Iris pigment epithelial cell (primary cell): ENCODE results near the gene NTSR2.

ENCODE experiments used
- DNase-seq: peaks from one replicate; pipeline ENCODE4 v3.0.0-alpha.2; 2011; ENCODE audit warnings: low read depth

NTSR2 gene

GRCh38 chr2:11628675-11629074, 41.3 kb downstream of the NTSR2 start:
- no peak for DNase-seq

GRCh38 chr2:11625671-11626070, 44.3 kb downstream of the NTSR2 start:
- no peak for DNase-seq

GRCh38 chr2:11624893-11625292, 45.1 kb downstream of the NTSR2 start:
- DNase-seq, result no peak

DNA sequence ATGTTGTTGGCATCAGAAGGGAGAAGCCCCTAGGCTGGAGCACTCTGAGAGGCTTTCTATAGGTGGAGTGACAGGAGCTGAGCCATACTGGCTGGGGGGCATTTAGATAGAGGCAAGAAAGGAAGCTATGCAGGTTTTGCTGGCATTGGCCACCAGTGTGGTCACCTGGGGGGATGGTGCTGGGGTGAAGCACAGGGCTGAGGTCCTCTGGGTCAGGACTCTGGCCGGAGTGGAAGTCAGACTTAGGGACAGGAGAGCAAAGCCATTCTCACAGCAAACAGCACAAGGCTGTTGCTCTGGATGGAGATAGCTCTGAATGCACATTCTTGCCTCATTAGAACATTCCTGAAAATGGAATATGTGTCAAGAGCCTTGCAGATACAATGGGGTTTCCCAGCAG, 47.4 kb downstream of the NTSR2 start:
- DNase-seq, result peak; percentile 3

- DNase-seq, result no peak
Measured at GRCh38 chr2:11621410-11621809, 48.6 kb downstream of the NTSR2 start.

GRCh38 chr2:11618708-11619062, 51.3 kb downstream of the NTSR2 start:
- DNase-seq, result no peak

GRCh38 chr2:11617984-11618707, 51.8 kb downstream of the NTSR2 start:
- no peak for DNase-seq

GRCh38 chr2:11617527-11617926, 52.5 kb downstream of the NTSR2 start:
- DNase-seq, result no peak

DNA sequence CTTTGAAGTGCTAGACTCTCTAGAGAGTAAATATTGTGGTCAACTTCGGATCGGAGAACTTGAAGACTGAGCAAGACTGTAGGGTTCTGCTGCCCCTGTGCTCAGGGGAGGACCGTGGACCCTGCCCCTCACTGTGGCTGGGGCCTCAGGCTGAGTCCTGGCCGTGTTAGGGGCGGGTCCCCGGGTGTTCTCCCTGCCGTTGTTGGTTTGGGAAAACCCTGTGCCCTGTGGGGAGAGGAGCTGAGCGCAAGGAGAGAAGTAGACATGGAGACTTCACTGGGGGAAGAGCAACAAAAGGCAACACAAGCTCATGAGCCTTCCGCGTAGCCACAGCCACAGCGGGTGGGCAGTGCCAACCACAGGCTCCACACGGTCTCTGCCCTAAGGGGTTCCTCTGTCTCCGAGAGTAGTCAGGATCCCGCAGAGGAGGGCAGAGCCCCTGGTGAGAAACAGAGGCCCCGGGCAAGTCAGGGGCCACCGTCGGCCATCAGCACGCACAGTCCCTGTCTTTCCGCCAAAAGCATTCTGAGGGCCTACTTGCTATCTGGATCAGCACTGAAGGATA, 53.1 kb downstream of the NTSR2 start:
- DNase-seq, result no peak

- no peak for DNase-seq
Measured at GRCh38 chr2:11616097-11616687, 53.8 kb downstream of the NTSR2 start.

DNA sequence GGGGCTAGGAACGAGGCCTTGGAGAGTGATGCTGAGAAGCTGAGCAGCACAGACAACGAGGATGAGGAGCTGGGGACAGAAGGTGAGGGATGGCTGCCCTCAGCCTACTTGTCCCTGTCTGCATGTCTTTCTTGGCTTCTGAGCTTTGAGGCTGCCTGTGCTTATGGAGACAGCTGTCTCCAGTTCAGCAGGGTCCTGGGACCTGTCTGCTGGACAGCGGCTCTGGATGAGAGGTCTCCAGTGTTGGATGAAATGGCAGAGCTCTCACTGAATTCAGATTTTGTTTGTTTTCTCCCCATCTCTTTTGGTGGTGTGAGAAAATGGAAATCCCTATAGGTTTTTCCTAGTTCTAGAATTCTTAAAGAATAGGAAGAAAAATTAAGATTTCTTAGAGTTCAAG, 54.8 kb downstream of the NTSR2 start:
- DNase-seq, result no peak

DNA sequence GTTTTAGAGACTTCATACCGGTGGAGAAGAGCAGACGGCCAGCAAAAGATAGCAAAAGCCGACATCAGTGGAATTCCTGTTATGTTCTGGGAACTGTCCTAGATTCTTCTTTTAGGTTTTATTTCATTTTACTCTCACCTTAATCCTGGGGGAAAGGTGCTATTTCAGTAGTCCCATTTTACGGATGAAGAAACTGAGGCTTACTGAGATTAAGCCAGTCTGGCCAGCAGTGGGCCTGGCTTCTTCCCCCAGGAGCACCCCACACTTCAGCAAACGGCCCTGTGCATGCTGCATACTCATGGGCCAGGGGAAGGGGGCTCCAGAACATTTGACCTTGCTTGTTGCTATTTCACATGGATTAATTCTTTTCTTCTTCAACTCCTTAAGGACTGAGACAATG, 56.7 kb downstream of the NTSR2 start:
- DNase-seq, result no peak

DNA sequence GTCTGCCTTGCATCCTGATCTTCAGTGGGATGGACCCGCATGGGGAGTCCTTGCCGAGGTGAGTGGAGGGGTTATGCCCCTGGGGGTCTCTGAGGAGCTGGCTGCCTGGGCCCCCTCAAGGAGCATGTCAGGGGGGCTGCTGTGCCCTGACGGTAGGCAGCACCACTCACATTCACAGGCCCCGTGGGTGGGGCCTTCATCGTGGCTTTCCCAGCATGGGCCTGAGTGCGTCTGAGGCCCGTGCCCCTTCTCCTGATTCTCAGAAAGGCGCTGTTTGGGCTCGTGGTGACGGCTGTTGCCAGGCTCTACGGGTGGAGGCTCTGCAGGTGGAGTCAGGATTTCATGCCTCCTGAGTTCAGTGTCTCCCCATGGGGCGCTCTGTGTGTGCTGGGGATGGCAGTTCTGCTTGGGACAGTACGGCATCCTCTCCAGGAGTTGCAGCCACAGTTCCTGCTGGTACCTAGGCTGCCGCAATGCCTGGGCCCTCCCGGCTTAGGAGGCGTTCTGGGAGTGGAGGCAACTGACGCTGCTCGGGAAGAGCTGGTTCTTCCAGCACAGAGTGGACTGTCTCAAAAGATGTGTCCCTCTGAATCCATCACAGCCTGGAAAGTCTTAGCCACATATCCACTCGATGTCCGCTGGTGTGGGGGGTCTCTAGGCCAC, 57.3 kb downstream of the NTSR2 start:
- DNase-seq, result no peak

DNA sequence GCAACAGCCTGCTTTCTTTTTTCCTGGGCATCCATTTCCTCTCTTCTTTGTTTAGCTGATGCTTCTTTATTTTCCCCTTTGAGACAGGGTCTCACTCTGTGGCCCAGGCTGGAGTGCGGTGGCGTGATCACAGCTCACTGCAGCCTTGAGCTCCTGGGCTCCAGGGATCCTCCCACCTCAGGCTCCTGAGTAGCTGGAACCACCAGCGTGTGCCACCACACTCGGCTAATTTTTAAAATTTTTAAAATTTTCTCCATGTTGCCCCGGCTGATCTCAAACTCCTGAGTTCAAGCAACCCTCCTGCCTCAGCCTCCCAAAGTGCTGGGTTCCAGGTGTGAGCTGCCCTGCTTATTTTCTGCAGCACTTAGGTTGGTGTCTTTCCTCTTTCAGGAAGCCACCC, 58.7 kb downstream of the NTSR2 start:
- no peak for DNase-seq

DNA sequence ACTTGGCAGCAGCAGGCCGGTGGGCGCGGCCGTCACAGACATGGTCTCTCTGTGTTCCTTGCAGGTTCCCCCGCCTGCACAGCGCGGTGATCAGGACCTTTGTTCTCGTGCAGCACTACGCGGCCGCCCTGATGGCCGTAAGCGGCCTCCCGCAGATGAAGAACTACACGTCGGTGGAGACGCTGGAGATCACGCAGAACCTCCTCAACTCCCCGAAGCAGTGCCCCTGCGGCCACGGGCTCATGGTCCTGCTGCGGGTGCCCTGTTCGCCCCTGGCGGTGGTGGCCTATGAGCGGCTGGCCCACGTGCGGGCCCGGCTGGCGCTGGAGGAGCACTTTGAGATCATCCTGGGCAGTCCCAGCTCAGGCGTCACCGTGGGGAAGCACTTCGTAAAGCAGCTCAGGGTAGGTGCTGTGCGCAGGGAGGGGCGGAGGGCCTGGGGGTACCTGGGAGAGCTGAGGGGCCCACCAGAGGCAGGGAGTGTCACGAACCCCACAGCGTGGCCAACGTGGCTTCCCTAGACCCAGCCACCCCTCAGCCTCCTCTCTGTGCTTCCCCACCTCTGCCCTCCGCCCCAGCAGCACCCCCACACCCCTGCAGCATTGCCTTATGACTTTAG, 59.3 kb downstream of the NTSR2 start:
- DNase-seq, result no peak
